Neural cell (in vitro differentiated cells): ENCODE results near the gene IL3. TPM values are rescaled to one million over a fixed set of nuclear protein-coding genes. Genes with fewer than 3 reads are reported as not detected.

Experiments used
- H2AFZ ChIP-seq: fragments of 200-600, 300-800 bp; sonication (generic), shearing (Covaris generic); 2 replicates; pipeline ENCODE4 v1.6.0; 2014; ENCODE audit warnings: low read depth, mild to moderate bottlenecking, antibody characterized with exemption, low read length, moderate library complexity
- H3F3A ChIP-seq: fragments of 200-600 bp; shearing (Covaris generic); 2 replicates; pipeline ENCODE4 v1.6.1; 2016; ENCODE audit warnings: mild to moderate bottlenecking, moderate library complexity, mixed read lengths, antibody characterized with exemption, low read length; ENCODE audit not compliant: insufficient read depth, poor library complexity, severe bottlenecking
- H3K27ac ChIP-seq: fragments of 200-600, 300-800 bp; sonication (generic), shearing (Covaris generic); 2 replicates; pipeline ENCODE4 v1.5.1; 2014; ENCODE audit warnings: mild to moderate bottlenecking, low read length, moderate library complexity
- H3K27me3 ChIP-seq: fragments of 300-800, 200-600 bp; sonication (generic), shearing (Covaris generic); 2 replicates; pipeline ENCODE4 v1.6.0; 2014; ENCODE audit warnings: mild to moderate bottlenecking, low read depth, low read length, moderate library complexity; ENCODE audit not compliant: insufficient read depth
- H3K36me3 ChIP-seq: fragments of 300-800, 200-600 bp; sonication (generic), shearing (Covaris generic); 2 replicates; pipeline ENCODE4 v1.5.1; 2014; ENCODE audit warnings: mild to moderate bottlenecking, antibody characterized with exemption, low read length, moderate library complexity; ENCODE audit not compliant: insufficient read depth
- H3K4me2 ChIP-seq: fragments of 300-800, 200-600 bp; sonication (generic), shearing (Covaris generic); 2 replicates; pipeline ENCODE4 v1.6.0; 2014; ENCODE audit warnings: mild to moderate bottlenecking, low read length
- H3K4me3 ChIP-seq: fragments of 300-800, 200-600 bp; sonication (generic), shearing (Covaris generic); 2 replicates; pipeline ENCODE4 v1.5.1; 2014; ENCODE audit warnings: mild to moderate bottlenecking, low read length, moderate library complexity
- H3K79me2 ChIP-seq: fragments of 200-600 bp; shearing (Covaris generic); replicated peaks from 2 replicates; pipeline ENCODE4 v1.6.0; 2014; ENCODE audit warnings: mild to moderate bottlenecking, low read length, moderate library complexity; ENCODE audit not compliant: insufficient read depth
- H3K9ac ChIP-seq: fragments of 300-800, 200-600 bp; sonication (generic), shearing (Covaris generic); 2 replicates; pipeline ENCODE4 v1.6.1; 2016; ENCODE audit warnings: mild to moderate bottlenecking, low read length, mixed read lengths
- H3K9me2 ChIP-seq: fragments of 200-600 bp; shearing (Covaris generic); 2 replicates; pipeline ENCODE4 v1.6.1; 2016; ENCODE audit warnings: mild to moderate bottlenecking, low read length, mixed read lengths; ENCODE audit not compliant: insufficient read depth
- H3K9me3 ChIP-seq: fragments of 200-600, 300-800 bp; sonication (generic), shearing (Covaris generic); 2 replicates; pipeline ENCODE4 v1.6.1; 2016; ENCODE audit warnings: mild to moderate bottlenecking, mixed run types, low read length, moderate library complexity, mixed read lengths
- H4K20me1 ChIP-seq: fragments of 200-600 bp; shearing (Covaris generic); 2 replicates; pipeline ENCODE4 v1.6.1; 2016; ENCODE audit warnings: mild to moderate bottlenecking, mixed run types; ENCODE audit not compliant: insufficient read depth
- EP300 ChIP-seq: fragments of 450-650 bp; conservative IDR thresholded peaks from 2 replicates; pipeline ENCODE4 v1.6.1; 2014; ENCODE audit warnings: antibody characterized with exemption, mild to moderate bottlenecking, moderate library complexity; ENCODE audit not compliant: poor library complexity, severe bottlenecking
- EZH2 ChIP-seq: fragments of 200-600, 300-800 bp; shearing (Covaris generic), sonication (generic); IDR thresholded peaks from 2 replicates; pipeline ENCODE4 v1.6.1; 2014; ENCODE audit warnings: antibody characterized with exemption, low read length, borderline replicate concordance, mild to moderate bottlenecking; ENCODE audit not compliant: insufficient read depth, poor library complexity, severe bottlenecking
- MXI1 ChIP-seq: fragments of 450-650 bp; conservative IDR thresholded peaks from 2 replicates; pipeline ENCODE4 v1.6.1; 2014; ENCODE audit warnings: antibody characterized with exemption, mild to moderate bottlenecking; ENCODE audit not compliant: poor library complexity, severe bottlenecking
- POLR2AphosphoS5 ChIP-seq: IDR thresholded peaks from 2 replicates; pipeline ENCODE4 v1.6.1; 2012
- RAD21 ChIP-seq: fragments of 450-650 bp; conservative IDR thresholded peaks from 2 replicates; pipeline ENCODE4 v1.6.1; 2014; ENCODE audit warnings: antibody characterized with exemption, mild to moderate bottlenecking, moderate library complexity
- SMC3 ChIP-seq: fragments of 450-650 bp; conservative IDR thresholded peaks from 2 replicates; pipeline ENCODE4 v1.6.1; 2014; ENCODE audit warnings: antibody characterized with exemption, mild to moderate bottlenecking, moderate library complexity; ENCODE audit not compliant: poor library complexity
- TAF1 ChIP-seq: IDR thresholded peaks from 2 replicates; pipeline ENCODE4 v1.6.1; 2012; ENCODE audit warnings: low read depth
- polyA plus RNA-seq: library from polyadenylated mRNA; depleted of rRNA; stranded (reverse); fragments of >200 nt; gene quantifications from 2 replicates; pipeline ENCODE4 v1.2.3, GENCODE V29; 2014
- TF ChIP-seq, protein P1 (sequence below): IDR thresholded peaks from 2 replicates; pipeline ENCODE4 v1.6.1; 2012; ENCODE audit warnings: borderline replicate concordance
- TF ChIP-seq, protein P2 (sequence below): fragments of 450-650 bp; IDR thresholded peaks from 2 replicates; pipeline ENCODE4 v1.5.1; 2014; ENCODE audit warnings: antibody characterized with exemption, mild to moderate bottlenecking, moderate library complexity; ENCODE audit not compliant: poor library complexity, severe bottlenecking

IL3 gene
- polyA plus RNA-seq, 1 donor from 2014 or later = not detected

DNA sequence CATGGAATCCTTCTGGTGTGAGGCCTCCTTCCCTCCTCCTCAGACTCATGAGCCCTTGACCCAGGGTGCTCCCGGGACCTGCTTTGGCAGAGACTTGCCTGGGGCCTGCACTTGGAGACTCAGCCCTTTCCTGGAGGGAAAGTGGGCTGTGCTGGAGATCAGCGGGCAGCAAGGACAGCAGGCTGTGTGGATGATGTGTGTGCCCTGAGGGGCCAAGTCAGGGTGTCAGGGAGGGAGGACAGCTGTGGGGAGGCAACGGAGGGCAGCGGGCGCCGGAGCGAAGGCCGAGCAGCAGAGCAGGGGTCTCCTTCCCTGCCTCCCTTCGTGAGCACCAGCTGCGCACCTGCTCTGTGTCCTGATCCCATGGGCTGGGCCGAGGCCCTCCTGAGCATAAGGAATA is 7.0 kb downstream of the IL3 start:
- no peaks in the 10 kb centered on the region for H3F3A ChIP-seq
- no peak overlapping the region for H3K4me3 ChIP-seq
- no peak overlapping the region for H2AFZ ChIP-seq
- no peaks in the 10 kb centered on the region for H3K9me3 ChIP-seq
- no peak overlapping the region for H3K9ac ChIP-seq
- TF ChIP-seq RAD21 = no peak
- no peak for TF ChIP-seq TAF1
- TF ChIP-seq EZH2 = no peak
- TF ChIP-seq, protein P1, sequence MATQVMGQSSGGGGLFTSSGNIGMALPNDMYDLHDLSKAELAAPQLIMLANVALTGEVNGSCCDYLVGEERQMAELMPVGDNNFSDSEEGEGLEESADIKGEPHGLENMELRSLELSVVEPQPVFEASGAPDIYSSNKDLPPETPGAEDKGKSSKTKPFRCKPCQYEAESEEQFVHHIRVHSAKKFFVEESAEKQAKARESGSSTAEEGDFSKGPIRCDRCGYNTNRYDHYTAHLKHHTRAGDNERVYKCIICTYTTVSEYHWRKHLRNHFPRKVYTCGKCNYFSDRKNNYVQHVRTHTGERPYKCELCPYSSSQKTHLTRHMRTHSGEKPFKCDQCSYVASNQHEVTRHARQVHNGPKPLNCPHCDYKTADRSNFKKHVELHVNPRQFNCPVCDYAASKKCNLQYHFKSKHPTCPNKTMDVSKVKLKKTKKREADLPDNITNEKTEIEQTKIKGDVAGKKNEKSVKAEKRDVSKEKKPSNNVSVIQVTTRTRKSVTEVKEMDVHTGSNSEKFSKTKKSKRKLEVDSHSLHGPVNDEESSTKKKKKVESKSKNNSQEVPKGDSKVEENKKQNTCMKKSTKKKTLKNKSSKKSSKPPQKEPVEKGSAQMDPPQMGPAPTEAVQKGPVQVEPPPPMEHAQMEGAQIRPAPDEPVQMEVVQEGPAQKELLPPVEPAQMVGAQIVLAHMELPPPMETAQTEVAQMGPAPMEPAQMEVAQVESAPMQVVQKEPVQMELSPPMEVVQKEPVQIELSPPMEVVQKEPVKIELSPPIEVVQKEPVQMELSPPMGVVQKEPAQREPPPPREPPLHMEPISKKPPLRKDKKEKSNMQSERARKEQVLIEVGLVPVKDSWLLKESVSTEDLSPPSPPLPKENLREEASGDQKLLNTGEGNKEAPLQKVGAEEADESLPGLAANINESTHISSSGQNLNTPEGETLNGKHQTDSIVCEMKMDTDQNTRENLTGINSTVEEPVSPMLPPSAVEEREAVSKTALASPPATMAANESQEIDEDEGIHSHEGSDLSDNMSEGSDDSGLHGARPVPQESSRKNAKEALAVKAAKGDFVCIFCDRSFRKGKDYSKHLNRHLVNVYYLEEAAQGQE = no peak
- TF ChIP-seq MXI1 = no peak
- TF ChIP-seq SMC3 = no peak
- H3K36me3 ChIP-seq = no peaks in the 10 kb centered on the region
- no peak overlapping the region for H3K27ac ChIP-seq
- H3K9me2 ChIP-seq = no peaks in the 10 kb centered on the region
- H3K27me3 ChIP-seq = no peaks in the 10 kb centered on the region
- H3K79me2 ChIP-seq = no peaks in the 10 kb centered on the region
- H4K20me1 ChIP-seq = no peaks in the 10 kb centered on the region
- no peak overlapping the region for H3K4me2 ChIP-seq

DNA sequence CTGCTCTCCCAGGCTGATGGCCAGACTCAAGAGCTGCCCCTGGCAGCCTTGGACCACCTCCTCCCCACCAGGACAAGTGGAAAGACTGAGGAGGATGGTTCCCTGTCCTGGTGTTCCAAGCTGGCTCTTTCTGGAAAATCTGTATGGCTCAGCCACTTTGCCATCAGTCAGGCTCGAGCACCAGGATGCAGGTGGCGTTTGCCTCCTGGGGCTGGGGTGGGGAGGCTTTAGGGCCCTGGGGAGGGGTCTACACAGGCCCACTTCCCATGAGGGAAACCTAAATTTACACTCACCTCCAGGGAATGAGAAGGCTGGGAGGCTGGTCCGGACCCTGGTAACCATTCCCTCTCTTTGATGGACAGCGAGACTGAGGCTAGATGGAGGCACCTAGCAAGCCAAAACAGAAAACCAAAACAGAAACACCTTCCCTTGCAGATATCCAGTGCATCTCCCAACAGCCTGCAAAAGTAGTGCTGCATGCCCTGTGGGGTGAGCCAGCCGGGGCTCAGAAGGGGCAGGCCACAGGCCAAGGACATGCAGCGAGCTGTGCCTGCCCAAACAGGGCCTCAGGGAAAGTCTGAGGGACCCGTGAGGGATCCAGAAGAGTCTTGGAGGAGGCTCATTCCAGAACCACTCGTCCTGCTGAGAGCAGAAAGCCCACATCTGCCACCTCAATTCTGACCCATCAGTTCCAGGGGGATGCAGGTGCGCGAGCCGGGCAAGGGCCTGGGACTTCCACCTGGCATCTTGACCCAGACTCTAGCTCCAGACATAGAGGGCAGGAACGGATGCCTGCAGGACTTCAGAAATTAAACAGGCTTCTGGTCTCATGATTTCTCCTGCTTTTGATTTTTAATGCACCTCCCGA is 7.7 kb downstream of the IL3 start:
- Histone ChIP-seq H3K36me3 (no peaks in the 10 kb centered on the region), H3K4me3 (no peak overlapping the region), H3F3A (no peaks in the 10 kb centered on the region), H3K27me3 (no peaks in the 10 kb centered on the region), H3K9me3 (no peaks in the 10 kb centered on the region), H2AFZ (no peak overlapping the region), H3K27ac (no peak overlapping the region), H3K9ac (no peak overlapping the region), H4K20me1 (no peaks in the 10 kb centered on the region), H3K4me2 (no peak overlapping the region), H3K79me2 (no peaks in the 10 kb centered on the region), H3K9me2 (no peaks in the 10 kb centered on the region)
- TF ChIP-seq EP300 (no peak), POLR2AphosphoS5 (no peak), MXI1 (no peak), SMC3 (no peak), EZH2 (no peak), TAF1 (no peak)
- TF ChIP-seq, protein P1 = no peak
- TF ChIP-seq, protein P2, sequence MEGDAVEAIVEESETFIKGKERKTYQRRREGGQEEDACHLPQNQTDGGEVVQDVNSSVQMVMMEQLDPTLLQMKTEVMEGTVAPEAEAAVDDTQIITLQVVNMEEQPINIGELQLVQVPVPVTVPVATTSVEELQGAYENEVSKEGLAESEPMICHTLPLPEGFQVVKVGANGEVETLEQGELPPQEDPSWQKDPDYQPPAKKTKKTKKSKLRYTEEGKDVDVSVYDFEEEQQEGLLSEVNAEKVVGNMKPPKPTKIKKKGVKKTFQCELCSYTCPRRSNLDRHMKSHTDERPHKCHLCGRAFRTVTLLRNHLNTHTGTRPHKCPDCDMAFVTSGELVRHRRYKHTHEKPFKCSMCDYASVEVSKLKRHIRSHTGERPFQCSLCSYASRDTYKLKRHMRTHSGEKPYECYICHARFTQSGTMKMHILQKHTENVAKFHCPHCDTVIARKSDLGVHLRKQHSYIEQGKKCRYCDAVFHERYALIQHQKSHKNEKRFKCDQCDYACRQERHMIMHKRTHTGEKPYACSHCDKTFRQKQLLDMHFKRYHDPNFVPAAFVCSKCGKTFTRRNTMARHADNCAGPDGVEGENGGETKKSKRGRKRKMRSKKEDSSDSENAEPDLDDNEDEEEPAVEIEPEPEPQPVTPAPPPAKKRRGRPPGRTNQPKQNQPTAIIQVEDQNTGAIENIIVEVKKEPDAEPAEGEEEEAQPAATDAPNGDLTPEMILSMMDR = no peak
